ENCODE results near the gene WNK1. TPM values are rescaled to one million over a fixed set of nuclear protein-coding genes. Genes with fewer than 3 reads are reported as not detected.

The WNK1 gene
- polyA plus RNA-seq, 2 of the 4 experiments (the other 2 are of a cell fraction) = 88.4 to 98.0 TPM

GRCh38 chr12:837548-837947 lies 85.2 kb downstream of the WNK1 start:
- TF ChIP-seq CBX8 (IDR thresholded peaks at IDR 0.05) (no peak), JUN (IDR thresholded peaks at IDR 0.05) (no peak), EHF (CRISPR knock-in tag; IDR thresholded peaks at IDR 0.05) (no peak), BHLHE40 (IDR thresholded peaks at IDR 0.05; ENCODE audit: low read depth, low read length) (no peak), POLR2AphosphoS2 (conservative IDR thresholded peaks at IDR 0.05; ENCODE audit: low read length) (no peak), HEYL (CRISPR knock-in tag; IDR thresholded peaks at IDR 0.05) (no peak), CEBPB (IDR thresholded peaks at IDR 0.05) (no peak), POLR2A (IDR thresholded peaks at IDR 0.05; ENCODE audit: low read length) (no peak), ZNF302 (CRISPR knock-in tag; IDR thresholded peaks at IDR 0.05) (no peak), NPAS2 (CRISPR knock-in tag; IDR thresholded peaks at IDR 0.05; ENCODE audit: borderline replicate concordance) (no peak), EP300 (IDR thresholded peaks at IDR 0.05) (no peak)
- TF ChIP-seq, protein P1, sequence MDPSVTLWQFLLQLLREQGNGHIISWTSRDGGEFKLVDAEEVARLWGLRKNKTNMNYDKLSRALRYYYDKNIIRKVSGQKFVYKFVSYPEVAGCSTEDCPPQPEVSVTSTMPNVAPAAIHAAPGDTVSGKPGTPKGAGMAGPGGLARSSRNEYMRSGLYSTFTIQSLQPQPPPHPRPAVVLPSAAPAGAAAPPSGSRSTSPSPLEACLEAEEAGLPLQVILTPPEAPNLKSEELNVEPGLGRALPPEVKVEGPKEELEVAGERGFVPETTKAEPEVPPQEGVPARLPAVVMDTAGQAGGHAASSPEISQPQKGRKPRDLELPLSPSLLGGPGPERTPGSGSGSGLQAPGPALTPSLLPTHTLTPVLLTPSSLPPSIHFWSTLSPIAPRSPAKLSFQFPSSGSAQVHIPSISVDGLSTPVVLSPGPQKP (IDR thresholded peaks at IDR 0.05; ENCODE audit: low read depth, low read length) = no peak
- TF ChIP-seq, protein P2, sequence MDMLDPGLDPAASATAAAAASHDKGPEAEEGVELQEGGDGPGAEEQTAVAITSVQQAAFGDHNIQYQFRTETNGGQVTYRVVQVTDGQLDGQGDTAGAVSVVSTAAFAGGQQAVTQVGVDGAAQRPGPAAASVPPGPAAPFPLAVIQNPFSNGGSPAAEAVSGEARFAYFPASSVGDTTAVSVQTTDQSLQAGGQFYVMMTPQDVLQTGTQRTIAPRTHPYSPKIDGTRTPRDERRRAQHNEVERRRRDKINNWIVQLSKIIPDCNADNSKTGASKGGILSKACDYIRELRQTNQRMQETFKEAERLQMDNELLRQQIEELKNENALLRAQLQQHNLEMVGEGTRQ (IDR thresholded peaks at IDR 0.05) = no peak
- TF ChIP-seq, protein P3, sequence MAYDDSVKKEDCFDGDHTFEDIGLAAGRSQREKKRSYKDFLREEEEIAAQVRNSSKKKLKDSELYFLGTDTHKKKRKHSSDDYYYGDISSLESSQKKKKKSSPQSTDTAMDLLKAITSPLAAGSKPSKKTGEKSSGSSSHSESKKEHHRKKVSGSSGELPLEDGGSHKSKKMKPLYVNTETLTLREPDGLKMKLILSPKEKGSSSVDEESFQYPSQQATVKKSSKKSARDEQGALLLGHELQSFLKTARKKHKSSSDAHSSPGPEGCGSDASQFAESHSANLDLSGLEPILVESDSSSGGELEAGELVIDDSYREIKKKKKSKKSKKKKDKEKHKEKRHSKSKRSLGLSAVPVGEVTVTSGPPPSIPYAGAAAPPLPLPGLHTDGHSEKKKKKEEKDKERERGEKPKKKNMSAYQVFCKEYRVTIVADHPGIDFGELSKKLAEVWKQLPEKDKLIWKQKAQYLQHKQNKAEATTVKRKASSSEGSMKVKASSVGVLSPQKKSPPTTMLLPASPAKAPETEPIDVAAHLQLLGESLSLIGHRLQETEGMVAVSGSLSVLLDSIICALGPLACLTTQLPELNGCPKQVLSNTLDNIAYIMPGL (CRISPR knock-in tag; IDR thresholded peaks at IDR 0.05; ENCODE audit: borderline replicate concordance) = no peak
- no peak overlapping the region for H3K4me2 ChIP-seq
- no peak overlapping the region for H3K4me3 ChIP-seq
- no peak for DNase-seq (ENCODE audit: low read depth in 1 of 2, low spot score in 1 of 2)
- no peak overlapping the region for H3K27ac ChIP-seq
- ChIA-PET CTCF (interaction anchor here (0.6 kb wide), 1 partner anchor 13 kb away, joined by 4 read pairs; no protein-coding TSS in a partner anchor), POLR2A (no interaction called here)
- no peaks in the 10 kb centered on the region for H3K9me3 ChIP-seq
- FAIRE-seq = no peak
- 88% methylated on average over 2 of the region's 2 CpGs for WGBS (ENCODE audit: missing lambda C conversion rate)
- no peaks in the 10 kb centered on the region for H3K4me1 ChIP-seq
- no peak for ATAC-seq

GRCh38 chr12:843609-844008 lies 91.2 kb downstream of the WNK1 start:
- ChIA-PET CTCF (interaction anchor here (1.2 kb wide), 1 partner anchor 28 kb away, joined by 6 read pairs; no protein-coding TSS in a partner anchor), POLR2A (no interaction called here)
- Histone ChIP-seq H3K9me3 (no peaks in the 10 kb centered on the region), H3K4me3 (no peak overlapping the region), H3K4me1 (peaks cover 31% of the 10 kb centered on the region), H3K27ac (no peak overlapping the region), H3K4me2 (peak overlapping the region; percentile 18; the same call in 1 of the 3 replicates)
- no peak for DNase-seq (ENCODE audit: low read depth in 1 of 2, low spot score in 1 of 2)
- no peak for ATAC-seq
- no peak for FAIRE-seq
- TF ChIP-seq, protein P4, sequence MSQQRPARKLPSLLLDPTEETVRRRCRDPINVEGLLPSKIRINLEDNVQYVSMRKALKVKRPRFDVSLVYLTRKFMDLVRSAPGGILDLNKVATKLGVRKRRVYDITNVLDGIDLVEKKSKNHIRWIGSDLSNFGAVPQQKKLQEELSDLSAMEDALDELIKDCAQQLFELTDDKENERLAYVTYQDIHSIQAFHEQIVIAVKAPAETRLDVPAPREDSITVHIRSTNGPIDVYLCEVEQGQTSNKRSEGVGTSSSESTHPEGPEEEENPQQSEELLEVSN (IDR thresholded peaks at IDR 0.05; ENCODE audit: borderline replicate concordance, low read depth) = no peak
- TF ChIP-seq POLR2AphosphoS2 (conservative IDR thresholded peaks at IDR 0.05; ENCODE audit: low read length) (no peak), MAFK (IDR thresholded peaks at IDR 0.05; ENCODE audit: partially characterized antibody) (no peak), SREBF2 (IDR thresholded peaks at IDR 0.05) (no peak)

DNA sequence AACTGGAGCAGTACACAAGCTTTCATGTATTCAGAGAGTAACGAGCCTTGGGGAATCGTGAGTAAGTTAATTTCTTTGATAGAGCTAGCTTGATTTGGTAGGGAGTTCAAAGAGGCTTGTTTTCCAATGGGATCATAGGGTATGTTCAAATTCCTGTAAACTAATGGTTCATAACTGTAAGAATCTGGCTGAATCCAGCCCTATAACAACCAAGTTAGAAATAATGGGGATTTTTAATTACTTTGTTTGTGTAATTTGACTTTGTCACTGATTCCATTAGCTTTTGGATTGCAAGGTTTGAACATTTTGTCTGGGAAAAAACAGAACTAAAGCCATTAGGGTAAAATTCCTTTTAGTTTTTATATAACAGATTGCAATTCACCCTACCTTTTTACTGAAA lies 94.0 kb downstream of the WNK1 start:
- H3K4me2 ChIP-seq = no peak overlapping the region
- no peak overlapping the region for H3K27ac ChIP-seq
- no peak overlapping the region for H3K4me3 ChIP-seq
- FAIRE-seq (peak; percentile 54), ATAC-seq (no peak), DNase-seq (ENCODE audit: low read depth in 1 of 2, low spot score in 1 of 2) (no peak)
- ChIA-PET CTCF (interaction anchor here (1.2 to 1.9 kb wide), 4 partner anchors 30 to 277 kb away, joined by 4 to 10 read pairs (median 8); partner anchors contain the start of gene RAD52), POLR2A (no interaction called here)
- H3K9me3 ChIP-seq = no peaks in the 10 kb centered on the region
- no peak for TF ChIP-seq CBX2 (IDR thresholded peaks at IDR 0.05; ENCODE audit: borderline replicate concordance, low read depth)
- no peak for TF ChIP-seq ZSCAN20 (CRISPR knock-in tag; IDR thresholded peaks at IDR 0.05)
- no peak for TF ChIP-seq HOXB13 (CRISPR knock-in tag; IDR thresholded peaks at IDR 0.05; ENCODE audit: low read depth)
- TF ChIP-seq HOXB5 (CRISPR knock-in tag; IDR thresholded peaks at IDR 0.05) = no peak
- TF ChIP-seq CHD2 (IDR thresholded peaks at IDR 0.05; ENCODE audit: low read length, partially characterized antibody) = no peak
- TF ChIP-seq PBX3 (IDR thresholded peaks at IDR 0.05) = no peak
- TF ChIP-seq, protein P3 (CRISPR knock-in tag; IDR thresholded peaks at IDR 0.05; ENCODE audit: borderline replicate concordance) = no peak
- no peak for TF ChIP-seq HOXA7 (CRISPR knock-in tag; IDR thresholded peaks at IDR 0.05)
- H3K4me1 ChIP-seq = peaks cover 46% of the 10 kb centered on the region
- WGBS (ENCODE audit: missing lambda C conversion rate) = 87% methylated on average over 2 of the region's 2 CpGs

Measured in A549 (cell line).